HG03175 (cell line): ENCODE data around the gene DPP10.
"Not testable (repeated sequence)": the region's sequence is repeated elsewhere in the genome, so short reads cannot be mapped to it uniquely, and the experiment has no call there.

Experiments
- ATAC-seq: cut with Tn5 transposase; IDR thresholded peaks from one replicate; pipeline ENCODE4 v1.9.1; 2021; ENCODE audit warnings: mild to moderate bottlenecking, moderate library complexity; ENCODE audit not compliant: unreplicated experiment

The DPP10 gene

DNA sequence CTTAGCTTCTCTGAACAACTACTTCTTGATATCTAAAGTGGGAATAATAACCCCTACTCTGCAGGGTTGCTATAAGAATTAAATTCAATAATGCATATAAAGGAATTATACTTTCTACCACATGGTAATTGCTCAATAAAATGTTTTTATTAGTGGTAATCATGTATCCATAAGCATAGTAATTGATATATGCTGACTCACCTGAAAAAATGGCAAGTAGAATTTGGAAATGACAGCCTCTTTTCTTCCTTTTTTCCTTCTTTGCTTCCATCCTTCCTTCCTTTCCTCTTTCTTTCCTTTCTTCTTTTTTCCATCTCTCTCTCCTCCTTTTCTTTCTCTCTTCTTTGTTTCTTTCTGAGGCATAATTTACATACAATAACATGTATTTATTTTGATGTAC is 65.3 kb downstream of the DPP10 start:
- no peak for ATAC-seq

GRCh38 chr2:114515882-114516281 is 73.4 kb downstream of the DPP10 start:
- ATAC-seq: no peak

- ATAC-seq: no peak
These were observed 75.1 kb downstream of the DPP10 start for GRCh38 chr2:114517580-114517979.

DNA sequence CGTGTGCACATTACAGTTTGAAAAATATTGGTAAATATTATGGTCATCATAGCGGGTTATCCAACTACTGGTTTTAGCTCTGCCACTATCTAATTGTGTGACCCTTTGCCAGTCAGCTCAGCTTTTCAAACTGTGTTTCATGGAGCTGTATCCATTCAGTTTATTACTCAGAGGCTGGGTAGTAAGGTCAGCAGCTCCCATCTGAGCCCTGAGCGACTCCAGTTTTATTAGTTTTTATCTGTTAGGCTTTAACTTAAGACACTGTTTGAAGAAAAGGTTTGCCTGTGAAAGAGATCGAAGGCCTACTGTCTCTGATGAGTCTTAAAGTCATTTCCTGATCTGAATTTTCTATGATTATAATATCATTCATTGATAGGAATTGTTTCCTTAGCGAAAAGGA is 76.3 kb downstream of the DPP10 start:
- no peak for ATAC-seq

DNA sequence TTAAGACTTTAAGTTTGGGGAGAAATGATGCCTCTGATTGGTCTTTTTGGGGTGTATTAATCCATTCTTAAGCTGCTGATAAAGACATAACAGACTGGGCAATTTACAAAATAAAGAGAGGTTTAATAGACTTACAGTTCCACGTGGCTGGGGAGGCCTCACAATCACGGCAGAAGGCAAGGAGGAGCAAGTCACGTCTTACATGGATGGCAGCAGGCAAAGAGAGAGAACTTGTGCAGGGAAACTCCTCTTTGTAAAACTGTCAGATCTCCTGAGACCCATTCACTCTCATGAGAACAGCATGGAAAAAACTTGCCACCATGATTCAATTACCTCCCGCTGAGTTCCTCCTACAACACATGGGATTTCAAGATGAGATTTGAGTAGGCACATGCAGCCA is 80.2 kb downstream of the DPP10 start:
- ATAC-seq: not testable (repeated sequence)

DNA sequence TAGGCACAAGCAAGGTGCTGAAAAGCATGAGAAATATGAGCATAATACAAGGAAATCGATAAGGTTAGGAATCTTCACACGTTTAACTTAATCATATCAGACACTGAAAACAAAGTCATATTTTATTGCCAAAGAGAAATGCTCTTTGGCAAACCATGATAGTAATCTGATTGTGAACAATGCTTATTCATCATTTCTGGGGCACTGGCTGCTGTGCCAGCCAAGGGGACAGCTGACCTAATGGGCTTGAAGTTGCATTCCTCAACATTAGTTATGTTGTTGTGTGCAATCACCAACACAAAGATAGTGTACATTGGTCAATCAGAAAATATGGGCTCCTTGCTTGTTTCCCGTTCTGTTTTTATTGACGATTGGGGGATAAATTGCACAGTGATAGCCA is 83.5 kb downstream of the DPP10 start:
- ATAC-seq: no peak

GRCh38 chr2:114526841-114527240 is 84.4 kb downstream of the DPP10 start:
- ATAC-seq: no peak

DNA sequence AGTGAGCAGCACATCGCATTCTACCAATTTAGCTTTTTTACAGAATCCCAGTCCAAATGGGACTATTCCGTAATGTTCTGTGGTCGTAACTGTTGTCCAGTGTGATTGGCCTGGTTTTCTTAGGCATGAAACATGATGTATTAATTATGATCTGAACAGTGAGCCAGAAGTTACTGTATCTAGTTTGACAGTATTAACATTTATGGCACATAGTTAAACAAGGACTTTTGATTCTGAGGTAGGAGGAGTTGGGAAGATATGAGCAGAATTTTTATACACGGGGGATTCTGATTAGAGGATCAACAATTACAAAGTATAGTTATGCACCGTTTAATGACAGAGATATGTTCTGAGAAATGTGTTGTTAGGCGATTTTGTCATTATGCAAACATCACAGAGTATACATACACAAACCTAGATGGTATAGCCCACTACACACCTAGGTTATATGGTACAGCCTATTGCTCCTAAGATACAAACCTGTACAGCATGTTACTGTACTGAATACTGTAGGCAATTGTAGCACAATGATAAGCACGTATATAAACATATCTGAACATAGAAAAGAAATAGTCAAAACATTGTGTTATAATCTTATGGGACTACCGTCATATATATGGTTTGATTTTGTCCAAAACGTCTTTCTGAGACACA is 85.0 kb downstream of the DPP10 start:
- ATAC-seq: no peak

DNA sequence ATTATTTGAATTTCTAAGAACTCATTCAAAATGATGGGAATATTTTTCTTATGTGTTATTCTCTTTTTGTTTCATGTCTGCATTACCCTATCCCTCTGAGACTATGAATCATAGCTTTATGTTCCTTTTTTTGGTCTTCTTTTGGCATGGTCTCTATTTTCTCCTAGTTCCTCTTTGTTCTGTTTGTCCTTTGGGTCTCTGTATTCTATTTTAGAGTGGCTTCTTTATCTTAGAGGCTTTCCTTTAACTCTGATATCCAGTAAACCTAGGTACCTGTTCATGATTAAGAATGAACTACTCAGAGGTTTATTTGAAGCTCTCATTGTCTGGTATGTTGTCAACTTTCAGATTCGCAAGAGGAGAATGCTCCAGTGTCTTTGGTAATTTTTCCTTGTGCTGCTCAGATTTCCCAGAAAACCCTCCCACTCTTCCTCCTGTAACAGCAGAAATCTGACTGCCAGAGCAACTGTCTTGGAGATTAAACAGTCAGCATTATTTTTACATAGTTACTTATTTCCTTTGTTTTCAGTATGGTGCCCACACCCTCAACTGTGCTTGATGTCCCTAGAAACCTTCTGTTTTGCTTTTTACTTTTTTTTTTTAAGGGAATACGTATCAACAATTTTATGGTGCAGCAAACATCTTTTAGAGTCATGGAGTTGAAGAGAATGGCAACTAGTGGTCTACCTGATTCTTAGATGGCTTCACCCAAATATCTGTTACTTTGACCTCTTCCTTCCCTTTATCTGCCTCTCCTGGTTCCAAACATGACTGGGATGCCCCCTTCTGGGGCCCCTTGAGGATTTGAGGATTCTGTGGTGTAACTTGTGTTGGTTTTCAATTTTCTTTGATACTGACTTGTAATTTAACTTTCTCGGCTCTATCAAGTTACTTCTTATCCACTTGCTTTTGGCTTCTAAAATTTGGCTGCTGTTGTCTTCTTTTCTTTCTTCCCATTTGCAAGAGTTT is 92.0 kb downstream of the DPP10 start:
- ATAC-seq: no peak

- no peak for ATAC-seq
These were observed 95.3 kb downstream of the DPP10 start for GRCh38 chr2:114537777-114538176.

DNA sequence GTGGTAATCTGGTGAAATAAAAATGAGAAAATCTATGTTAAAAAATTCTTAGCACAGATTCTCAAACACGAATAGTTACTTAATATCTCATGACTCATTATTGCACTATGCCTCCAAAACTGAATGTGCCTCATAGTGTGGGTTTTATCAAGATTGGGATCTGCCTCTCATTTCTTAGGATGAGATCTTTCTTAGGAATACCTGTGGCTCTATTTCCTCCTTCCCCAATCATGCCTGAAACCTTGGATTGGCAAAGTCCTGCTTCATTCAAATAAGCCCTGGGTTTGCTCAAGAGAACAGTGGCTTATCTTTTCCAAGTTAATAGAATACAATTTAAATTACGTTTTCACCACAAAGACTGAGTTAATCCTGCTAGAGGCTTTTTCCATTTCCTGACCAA is 100.3 kb downstream of the DPP10 start:
- ATAC-seq: no peak

GRCh38 chr2:114543236-114543766 is 100.9 kb downstream of the DPP10 start:
- no peak for ATAC-seq

GRCh38 chr2:114545052-114545451 is 102.6 kb downstream of the DPP10 start:
- ATAC-seq: no peak

GRCh38 chr2:114546531-114546930 is 104.1 kb downstream of the DPP10 start:
- no peak for ATAC-seq

GRCh38 chr2:114548151-114548550 is 105.7 kb downstream of the DPP10 start:
- no peak for ATAC-seq

DNA sequence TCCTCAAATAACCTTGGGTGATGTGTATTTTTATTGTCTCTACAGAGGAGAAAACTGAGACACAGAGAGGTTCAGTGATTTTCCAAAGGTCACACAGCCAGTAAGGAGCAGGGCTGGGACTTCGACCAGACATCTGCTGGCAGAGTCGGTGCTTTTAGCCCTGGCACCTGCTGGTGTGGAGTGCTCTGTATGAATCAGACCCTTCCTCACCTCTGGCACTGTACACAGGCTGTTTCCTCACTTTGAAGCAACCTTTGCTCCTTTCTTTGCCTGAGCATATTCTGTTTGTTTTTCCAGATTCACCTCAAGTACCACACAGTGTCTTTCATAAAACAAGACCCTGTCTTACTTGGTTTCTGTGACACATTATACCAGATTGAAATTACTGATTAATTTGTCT is 107.9 kb downstream of the DPP10 start:
- ATAC-seq: no peak

GRCh38 chr2:114550895-114551793 is 108.7 kb downstream of the DPP10 start:
- no peak for ATAC-seq

GRCh38 chr2:114553027-114553426 is 110.6 kb downstream of the DPP10 start:
- no peak for ATAC-seq

DNA sequence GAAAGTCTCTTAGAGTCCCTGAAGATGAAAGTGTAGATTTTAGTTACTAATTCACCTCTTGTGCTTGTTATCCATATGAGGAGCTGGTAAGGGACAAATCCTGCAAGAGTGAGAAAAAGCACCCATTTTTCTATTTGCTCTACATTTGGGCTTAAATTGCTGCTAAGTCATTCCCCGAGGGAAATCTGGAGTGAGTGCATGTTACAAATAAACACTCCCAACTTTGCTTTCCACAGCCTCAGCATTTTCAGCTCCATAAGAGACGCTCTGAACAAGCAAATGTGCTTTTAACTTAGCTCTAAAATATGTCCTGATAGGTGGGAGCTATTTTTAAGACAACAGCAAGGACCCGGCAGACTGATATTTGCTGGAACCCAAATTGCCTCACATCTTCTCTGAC is 126.7 kb downstream of the DPP10 start:
- no peak for ATAC-seq

GRCh38 chr2:114577657-114578056 is 135.2 kb downstream of the DPP10 start:
- no peak for ATAC-seq

DNA sequence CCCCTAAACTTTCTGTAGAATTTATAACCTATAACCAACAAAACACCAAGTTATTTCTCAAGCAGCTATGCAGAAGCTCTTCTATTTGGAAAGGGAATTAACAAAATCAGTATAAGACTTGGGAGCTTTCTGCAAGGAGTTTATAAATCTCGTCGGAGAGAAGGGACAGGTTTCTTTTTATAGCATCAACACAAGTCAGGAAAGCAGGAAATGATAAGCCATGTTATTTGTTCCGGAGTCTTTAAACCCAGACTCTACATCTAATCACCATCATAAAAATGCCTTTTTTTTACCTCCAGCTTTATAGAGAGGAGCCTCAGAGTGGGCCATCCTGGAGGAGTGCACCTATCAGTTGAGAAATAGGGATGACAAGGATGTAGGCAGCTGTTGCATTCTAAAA is 137.1 kb downstream of the DPP10 start:
- ATAC-seq: no peak
